HG02885 (cell line): ENCODE data around the gene TBC1D10A.

Source experiments
- ATAC-seq: cut with Tn5 transposase; IDR thresholded peaks from one replicate; pipeline ENCODE4 v1.9.1; 2021; ENCODE audit warnings: mild to moderate bottlenecking; ENCODE audit not compliant: unreplicated experiment, poor library complexity

TBC1D10A gene

GRCh38 chr22:30324014-30324730 is 2.6 kb downstream of the TBC1D10A start:
- ATAC-seq = no peak

- no peak for ATAC-seq
Observed at GRCh38 chr22:30323246-30323645, 3.5 kb downstream of the TBC1D10A start.

GRCh38 chr22:30321461-30321860 is 5.3 kb downstream of the TBC1D10A start:
- no peak for ATAC-seq

- no peak for ATAC-seq
Observed at GRCh38 chr22:30320021-30320556, 6.7 kb downstream of the TBC1D10A start.

GRCh38 chr22:30318799-30319419 is 7.8 kb downstream of the TBC1D10A start:
- ATAC-seq = no peak

- ATAC-seq = no peak
Observed at GRCh38 chr22:30317778-30318177, 9.0 kb downstream of the TBC1D10A start.

- no peak for ATAC-seq
Observed at GRCh38 chr22:30315962-30316576, 10.7 kb downstream of the TBC1D10A start.

- no peak for ATAC-seq
Observed at GRCh38 chr22:30314915-30315314, 11.8 kb downstream of the TBC1D10A start.

- ATAC-seq = no peak
Observed at GRCh38 chr22:30313527-30314363, 13.0 kb downstream of the TBC1D10A start.

GRCh38 chr22:30312053-30312452 is 14.7 kb downstream of the TBC1D10A start:
- ATAC-seq = no peak

- ATAC-seq = no peak
Observed at GRCh38 chr22:30310881-30311771, 15.6 kb downstream of the TBC1D10A start.

GRCh38 chr22:30309951-30310741 is 16.6 kb downstream of the TBC1D10A start:
- ATAC-seq = peak; percentile 48

GRCh38 chr22:30308518-30309230 is 18.1 kb downstream of the TBC1D10A start:
- ATAC-seq = no peak

- ATAC-seq = no peak
Observed at GRCh38 chr22:30308093-30308492, 18.6 kb downstream of the TBC1D10A start.

GRCh38 chr22:30307041-30307574 is 19.6 kb downstream of the TBC1D10A start:
- no peak for ATAC-seq

- ATAC-seq = no peak
Observed at GRCh38 chr22:30306627-30307011, 20.1 kb downstream of the TBC1D10A start.

GRCh38 chr22:30305906-30306626 is 20.7 kb downstream of the TBC1D10A start:
- no peak for ATAC-seq
